Lung (tissue), 12 donors: ENCODE measurements around the gene FGGY. TPM values are rescaled to one million over a fixed set of nuclear protein-coding genes. Genes with fewer than 3 reads are reported as not detected.

Experiments used
- ATAC-seq: fragments of 200-7000 bp; cut with Tn5 transposase; one replicate; pipeline ENCODE4 v1.9.1; 2020; ENCODE audit warnings: moderate number of reproducible peaks; ENCODE audit not compliant: insufficient read depth, low FRiP score
- DNase-seq, 3 donors: peaks; one replicate each; pipeline ENCODE4 v3.0.0-alpha.2; 2013 to 2017
- H3K27ac ChIP-seq, 2 donors: one replicate each; pipeline ENCODE4 v1.5.1; 2013; ENCODE audit warnings: mild to moderate bottlenecking in 2 of 2, moderate library complexity in 2 of 2, control low read depth in 1 of 2, inconsistent platforms in 1 of 2, low read depth in 1 of 2, low read length in 1 of 2
- H3K27me3 ChIP-seq, 3 donors: one replicate each; pipeline ENCODE4 v1.5.1; 2013; ENCODE audit warnings: low read length in 2 of 3; ENCODE audit not compliant: control insufficient read depth in 3 of 3, insufficient read depth in 3 of 3
- H3K36me3 ChIP-seq, 4 donors: one replicate each; pipeline ENCODE4 v1.5.1; 2013; ENCODE audit warnings: low read length in 4 of 4, mild to moderate bottlenecking in 1 of 4, moderate library complexity in 1 of 4; ENCODE audit not compliant: control insufficient read depth in 4 of 4, insufficient read depth in 4 of 4
- H3K4me1 ChIP-seq, 5 donors: one replicate each; pipeline ENCODE4 v1.5.1; 2013; ENCODE audit warnings: low read length in 5 of 5, mild to moderate bottlenecking in 2 of 5, moderate library complexity in 1 of 5; ENCODE audit not compliant: control insufficient read depth in 5 of 5, insufficient read depth in 5 of 5
- H3K4me3 ChIP-seq: one replicate; pipeline ENCODE4 v1.5.1; 2013; ENCODE audit warnings: mild to moderate bottlenecking, control low read depth, moderate library complexity
- H3K9ac ChIP-seq, 2 donors: one replicate each; pipeline ENCODE4 v1.5.1; 2013; ENCODE audit warnings: low read length in 2 of 2, control low read depth in 1 of 2; ENCODE audit not compliant: insufficient read depth in 1 of 2
- H3K9me3 ChIP-seq, 4 donors: one replicate each; pipeline ENCODE4 v1.5.1; 2013; ENCODE audit warnings: low read length in 3 of 4, mild to moderate bottlenecking in 1 of 4, moderate library complexity in 1 of 4; ENCODE audit not compliant: control insufficient read depth in 4 of 4, insufficient read depth in 3 of 4
- CTCF ChIP-seq: IDR thresholded peaks from 2 replicates; pipeline ENCODE4 v1.5.1; 2012; ENCODE audit warnings: mild to moderate bottlenecking; ENCODE audit errors: control extremely low read depth, extremely low read depth
- WGBS, 2 donors: extraction: QIAGEN DNeasy Blood & Tissue Kit; methylation state at CpG; one replicate each; pipeline ENCODE4 v1.1.7; 2013; 5-methylcytosine and 5-hydroxymethylcytosine counted together
- polyA plus RNA-seq, 2 donors: library from polyadenylated mRNA; stranded (reverse); fragments of 200-250 nt; gene quantifications; one replicate each; pipeline ENCODE4 v1.2.1, GENCODE V29; 2013
- total RNA-seq, 2 donors: library from RNA; depleted of rRNA in 1 of 2; stranded (reverse); fragments of >200 nt in 1 of 2; gene quantifications; one replicate each; pipeline ENCODE4 v1.2.1, GENCODE V29; 2014 to 2021
- donor health status: control.
- donor health status: control.
- donor health status: Bipolar disorder and iron deficiency.
- donor health status: healthy.
- donor health status: DM: yes; HTN: yes; CAD: no.

FGGY gene
- total and polyA plus RNA-seq, 4 donors, result 16.1 to 42.3 (median 18.3) TPM

- DNase-seq (no peak), ATAC-seq (no peak)
- no peak for TF ChIP-seq CTCF
- Histone ChIP-seq H3K4me1 (no peaks in the 10 kb centered on the region), H3K36me3 (no peaks in the 10 kb centered on the region), H3K27ac (no peak overlapping the region), H3K4me3 (no peak overlapping the region), H3K9me3 (no peaks in the 10 kb centered on the region), H3K27me3 (no peaks in the 10 kb centered on the region), H3K9ac (no peak overlapping the region)
- 82 to 84% methylated on average over 5 of the region's 5 CpGs for WGBS, 2 donors
Measured at GRCh38 chr1:59331686-59332620, 35.1 kb downstream of the FGGY start.

GRCh38 chr1:59332983-59333382 is 36.1 kb downstream of the FGGY start:
- Histone ChIP-seq H3K4me1 (no peaks in the 10 kb centered on the region), H3K27me3 (no peaks in the 10 kb centered on the region), H3K27ac (no peak overlapping the region), H3K9ac (no peak overlapping the region), H3K9me3 (no peaks in the 10 kb centered on the region), H3K4me3 (no peak overlapping the region), H3K36me3 (no peaks in the 10 kb centered on the region)
- ATAC-seq (no peak), DNase-seq (no peak)
- TF ChIP-seq CTCF, result no peak

GRCh38 chr1:59333626-59334277 is 36.9 kb downstream of the FGGY start:
- no peak for TF ChIP-seq CTCF
- H3K9me3 ChIP-seq, result no peaks in the 10 kb centered on the region
- ATAC-seq (no peak), DNase-seq (no peak)
- H3K27ac ChIP-seq, result no peak overlapping the region
- H3K4me3 ChIP-seq, result no peak overlapping the region
- WGBS, 2 donors, result 75 to 85% methylated on average over 3 of the region's 3 CpGs
- H3K36me3 ChIP-seq, result no peaks in the 10 kb centered on the region
- no peaks in the 10 kb centered on the region for H3K27me3 ChIP-seq
- H3K9ac ChIP-seq, result no peak overlapping the region
- no peaks in the 10 kb centered on the region for H3K4me1 ChIP-seq
